C4-2B (cell line): ENCODE data around the gene COA5.
A peak's percentile ranks its signal among the peaks of the same experiment; 100 is the strongest.

Experiments
- H3K27ac ChIP-seq: fragments of 450-650 bp; 2 replicates; pipeline ENCODE4 v1.5.1; 2017
- CTCF ChIP-seq: fragments of 450-650 bp; conservative IDR thresholded peaks from 2 replicates; pipeline ENCODE4 v1.5.1; 2017; ENCODE audit warnings: mild to moderate bottlenecking
- ZFX ChIP-seq: fragments of 450-650 bp; IDR thresholded peaks from 2 replicates; pipeline ENCODE4 v1.6.1; 2017

The COA5 gene

GRCh38 chr2:98648451-98648850, 40.1 kb upstream of the COA5 start:
- TF ChIP-seq CTCF (no peak), ZFX (no peak)

GRCh38 chr2:98647636-98648035, 39.3 kb upstream of the COA5 start:
- no peak overlapping the region for H3K27ac ChIP-seq
- TF ChIP-seq ZFX (no peak), CTCF (no peak)

More at GRCh38 chr2:98648451-98648850, 40.1 kb upstream of the COA5 start:
- H3K27ac ChIP-seq: no peak overlapping the region

- no peak for TF ChIP-seq ZFX
- no peak for TF ChIP-seq CTCF
Observed at GRCh38 chr2:98643496-98644100, 35.3 kb upstream of the COA5 start.

GRCh38 chr2:98637401-98638147, 29.3 kb upstream of the COA5 start:
- TF ChIP-seq ZFX (no peak), CTCF (no peak)
- no peak overlapping the region for H3K27ac ChIP-seq

More at GRCh38 chr2:98643496-98644100, 35.3 kb upstream of the COA5 start:
- H3K27ac ChIP-seq: no peak overlapping the region

GRCh38 chr2:98634406-98635092, 26.2 kb upstream of the COA5 start:
- TF ChIP-seq CTCF (peak; percentile 66), ZFX (no peak)
- no peak overlapping the region for H3K27ac ChIP-seq

- TF ChIP-seq ZFX (no peak), CTCF (no peak)
- H3K27ac ChIP-seq: no peak overlapping the region
Observed at GRCh38 chr2:98632351-98632750, 24.0 kb upstream of the COA5 start.

GRCh38 chr2:98623657-98624056, 15.3 kb upstream of the COA5 start:
- no peak overlapping the region for H3K27ac ChIP-seq
- no peak for TF ChIP-seq ZFX
- TF ChIP-seq CTCF: no peak
